Measurements from ENCODE around the gene PDCD7.

- TF ChIP-seq CTCF (IDR thresholded peaks at IDR 0.05) (no peak), POLR2A (IDR thresholded peaks at IDR 0.05) (no peak)
These were observed 22.8 kb downstream of the PDCD7 start for GRCh38 chr15:65110676-65111292.
